Epithelial cell of proximal tubule (primary cell): Measurements from ENCODE around the gene FAM168A. TPM values are rescaled to one million over a fixed set of nuclear protein-coding genes. Genes with fewer than 3 reads are reported as not detected.

Experiments
- DNase-seq: peaks from one replicate; pipeline ENCODE4 v3.0.0-alpha.2; 2011; ENCODE audit warnings: low read depth
- H3K4me3 ChIP-seq: 2 replicates; pipeline ENCODE4 v1.5.1; 2011; ENCODE audit warnings: low read depth, mild to moderate bottlenecking, low read length
- total RNA-seq: library from RNA; depleted of rRNA; stranded (reverse); fragments of >200 nt; gene quantifications from 2 replicates; pipeline ENCODE4 v1.2.3, GENCODE V29; 2015
- TF ChIP-seq, protein P1 (sequence below): conservative IDR thresholded peaks from 2 replicates; pipeline ENCODE4 v1.5.1; 2012; ENCODE audit warnings: low read depth, mild to moderate bottlenecking, low read length

The FAM168A gene
- total RNA-seq, 1 donor from 2014 or later = 10.0 TPM

- DNase-seq = no peak
- TF ChIP-seq, protein P1, sequence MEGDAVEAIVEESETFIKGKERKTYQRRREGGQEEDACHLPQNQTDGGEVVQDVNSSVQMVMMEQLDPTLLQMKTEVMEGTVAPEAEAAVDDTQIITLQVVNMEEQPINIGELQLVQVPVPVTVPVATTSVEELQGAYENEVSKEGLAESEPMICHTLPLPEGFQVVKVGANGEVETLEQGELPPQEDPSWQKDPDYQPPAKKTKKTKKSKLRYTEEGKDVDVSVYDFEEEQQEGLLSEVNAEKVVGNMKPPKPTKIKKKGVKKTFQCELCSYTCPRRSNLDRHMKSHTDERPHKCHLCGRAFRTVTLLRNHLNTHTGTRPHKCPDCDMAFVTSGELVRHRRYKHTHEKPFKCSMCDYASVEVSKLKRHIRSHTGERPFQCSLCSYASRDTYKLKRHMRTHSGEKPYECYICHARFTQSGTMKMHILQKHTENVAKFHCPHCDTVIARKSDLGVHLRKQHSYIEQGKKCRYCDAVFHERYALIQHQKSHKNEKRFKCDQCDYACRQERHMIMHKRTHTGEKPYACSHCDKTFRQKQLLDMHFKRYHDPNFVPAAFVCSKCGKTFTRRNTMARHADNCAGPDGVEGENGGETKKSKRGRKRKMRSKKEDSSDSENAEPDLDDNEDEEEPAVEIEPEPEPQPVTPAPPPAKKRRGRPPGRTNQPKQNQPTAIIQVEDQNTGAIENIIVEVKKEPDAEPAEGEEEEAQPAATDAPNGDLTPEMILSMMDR = no peak
Observed at GRCh38 chr11:73465871-73466270, 132.0 kb downstream of the FAM168A start.

DNA sequence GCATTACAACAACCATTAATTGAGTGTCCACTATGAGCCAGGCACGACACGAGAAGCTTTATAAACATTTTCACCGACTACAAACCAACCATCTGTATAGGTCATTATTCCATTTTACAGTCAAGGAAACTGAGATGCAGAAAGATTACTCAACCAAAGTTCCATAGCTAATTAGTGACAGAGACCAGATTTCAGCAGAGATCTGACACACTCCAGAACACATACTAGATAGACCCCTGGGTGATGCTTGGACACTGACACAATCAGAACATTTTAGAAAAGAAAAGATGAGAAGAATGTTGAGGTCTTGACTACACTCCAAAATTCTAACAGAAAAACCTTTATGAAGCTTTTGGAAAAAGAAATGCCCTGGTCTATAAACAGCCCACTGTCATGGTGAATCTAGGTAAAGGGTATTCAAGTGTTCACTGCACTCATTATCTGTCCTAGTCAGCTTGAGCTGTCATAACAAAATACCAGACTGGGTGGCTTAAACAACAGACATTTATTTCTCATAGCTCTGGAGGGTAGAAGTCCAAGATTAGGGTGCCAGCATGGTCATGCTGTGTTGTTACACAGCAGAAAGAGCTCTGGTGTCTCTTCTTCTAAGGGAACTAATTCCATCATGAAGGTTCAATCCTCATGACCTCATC, 132.8 kb downstream of the FAM168A start:
- no peak overlapping the region for H3K4me3 ChIP-seq
- no peak for DNase-seq
- TF ChIP-seq, protein P1 = no peak

More at GRCh38 chr11:73465871-73466270, 132.0 kb downstream of the FAM168A start:
- no peak overlapping the region for H3K4me3 ChIP-seq

- TF ChIP-seq, protein P1 = no peak
- DNase-seq = no peak
- H3K4me3 ChIP-seq = no peak overlapping the region
Observed at GRCh38 chr11:73464347-73464746, 133.6 kb downstream of the FAM168A start.

GRCh38 chr11:73463359-73463758, 134.6 kb downstream of the FAM168A start:
- DNase-seq = no peak
- H3K4me3 ChIP-seq = no peak overlapping the region
- TF ChIP-seq, protein P1 = no peak

DNA sequence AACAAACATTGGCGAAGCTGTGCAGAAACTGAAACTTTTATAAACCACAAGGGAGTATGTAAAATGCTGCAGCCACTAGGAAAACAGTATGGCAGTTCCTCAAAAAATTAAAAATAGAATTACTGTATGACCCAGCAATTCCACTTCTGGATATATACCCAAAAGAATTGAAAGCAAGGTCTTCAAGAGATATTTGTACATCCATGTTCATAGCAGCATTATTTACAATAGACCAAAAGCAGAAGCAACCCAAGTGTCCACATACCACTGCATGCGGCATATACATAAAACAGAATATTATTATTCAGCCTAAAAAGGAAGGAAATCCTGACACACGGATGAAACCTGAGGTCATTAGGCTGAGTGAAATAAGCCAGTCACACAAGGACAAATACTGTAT, 135.9 kb downstream of the FAM168A start:
- no peak for DNase-seq
- TF ChIP-seq, protein P1 = no peak
- no peak overlapping the region for H3K4me3 ChIP-seq

GRCh38 chr11:73461335-73461840, 136.5 kb downstream of the FAM168A start:
- no peak for DNase-seq

More at GRCh38 chr11:73461335-73461840, 136.5 kb downstream of the FAM168A start:
- TF ChIP-seq, protein P1 = no peak
- H3K4me3 ChIP-seq = no peak overlapping the region
